Mucosa of rectum (tissue), 2 donors: Measurements from ENCODE around the gene IGFLR1.

Experiments
- H3K27ac ChIP-seq, 2 donors: one replicate each; pipeline ENCODE4 v1.7.0; 2013; ENCODE audit warnings: inconsistent platforms in 2 of 2, low read depth in 2 of 2, low read length in 2 of 2
- H3K27me3 ChIP-seq, 2 donors: one replicate each; pipeline ENCODE4 v1.7.0; 2013; ENCODE audit warnings: low read length in 2 of 2; ENCODE audit not compliant: control insufficient read depth in 2 of 2, insufficient read depth in 2 of 2
- H3K36me3 ChIP-seq, 2 donors: one replicate each; pipeline ENCODE4 v1.7.0; 2013; ENCODE audit warnings: low read length in 2 of 2; ENCODE audit not compliant: control insufficient read depth in 2 of 2, insufficient read depth in 2 of 2
- H3K4me1 ChIP-seq, 2 donors: one replicate each; pipeline ENCODE4 v1.7.0; 2013; ENCODE audit warnings: low read length in 2 of 2, mild to moderate bottlenecking in 1 of 2; ENCODE audit not compliant: control insufficient read depth in 2 of 2, insufficient read depth in 2 of 2
- H3K4me3 ChIP-seq, 2 donors: one replicate each; pipeline ENCODE4 v1.7.0; 2013; ENCODE audit warnings: low read length in 2 of 2
- H3K9ac ChIP-seq, 2 donors: one replicate each; pipeline ENCODE4 v1.7.0; 2013; ENCODE audit warnings: low read length in 2 of 2, low read depth in 1 of 2, mild to moderate bottlenecking in 1 of 2
- H3K9me3 ChIP-seq, 2 donors: one replicate each; pipeline ENCODE4 v1.7.0; 2013; ENCODE audit warnings: low read length in 2 of 2; ENCODE audit not compliant: control insufficient read depth in 2 of 2
- donor health status: healthy.
- donor health status: Normal muscosa, but diverticular disease.

The IGFLR1 gene

GRCh38 chr19:35716801-35717664 lies 25.2 kb downstream of the IGFLR1 start:
- H3K36me3 ChIP-seq: peaks cover 6 to 8% of the 10 kb centered on the region in 2 donors

GRCh38 chr19:35715981-35716800 lies 26.1 kb downstream of the IGFLR1 start:
- H3K4me1 ChIP-seq: peaks cover 21 to 30% of the 10 kb centered on the region in 2 donors
- H3K27me3 ChIP-seq: no peaks in the 10 kb centered on the region
- peak overlapping the region; percentile 76 to 80 for H3K9ac ChIP-seq
- H3K27ac ChIP-seq: peak overlapping the region; percentile 84 to 87
- peaks cover under 1 to 2% of the 10 kb centered on the region in 2 donors for H3K36me3 ChIP-seq
- H3K9me3 ChIP-seq: no peaks in the 10 kb centered on the region
- H3K4me3 ChIP-seq: peak overlapping the region; percentile 83 to 88

More at GRCh38 chr19:35716801-35717664, 25.2 kb downstream of the IGFLR1 start:
- Histone ChIP-seq H3K9ac (peak overlapping the region; percentile 76 to 80), H3K27ac (peak overlapping the region; percentile 84 to 87), H3K9me3 (no peaks in the 10 kb centered on the region), H3K4me1 (peaks cover 21 to 30% of the 10 kb centered on the region in 2 donors), H3K4me3 (peak overlapping the region; percentile 83 to 88), H3K27me3 (no peaks in the 10 kb centered on the region)

- peak overlapping the region in 1 of 2 donors; percentile 76 for H3K9ac ChIP-seq
- H3K27ac ChIP-seq: peak overlapping the region in 1 of 2 donors; percentile 87
- no peaks in the 10 kb centered on the region for H3K27me3 ChIP-seq
- peaks cover 0 to 2% of the 10 kb centered on the region in 2 donors for H3K36me3 ChIP-seq
- peaks cover 21 to 30% of the 10 kb centered on the region in 2 donors for H3K4me1 ChIP-seq
- H3K9me3 ChIP-seq: no peaks in the 10 kb centered on the region
- H3K4me3 ChIP-seq: peak overlapping the region; percentile 83 to 88
Measured at GRCh38 chr19:35715355-35715809, 26.9 kb downstream of the IGFLR1 start.

DNA sequence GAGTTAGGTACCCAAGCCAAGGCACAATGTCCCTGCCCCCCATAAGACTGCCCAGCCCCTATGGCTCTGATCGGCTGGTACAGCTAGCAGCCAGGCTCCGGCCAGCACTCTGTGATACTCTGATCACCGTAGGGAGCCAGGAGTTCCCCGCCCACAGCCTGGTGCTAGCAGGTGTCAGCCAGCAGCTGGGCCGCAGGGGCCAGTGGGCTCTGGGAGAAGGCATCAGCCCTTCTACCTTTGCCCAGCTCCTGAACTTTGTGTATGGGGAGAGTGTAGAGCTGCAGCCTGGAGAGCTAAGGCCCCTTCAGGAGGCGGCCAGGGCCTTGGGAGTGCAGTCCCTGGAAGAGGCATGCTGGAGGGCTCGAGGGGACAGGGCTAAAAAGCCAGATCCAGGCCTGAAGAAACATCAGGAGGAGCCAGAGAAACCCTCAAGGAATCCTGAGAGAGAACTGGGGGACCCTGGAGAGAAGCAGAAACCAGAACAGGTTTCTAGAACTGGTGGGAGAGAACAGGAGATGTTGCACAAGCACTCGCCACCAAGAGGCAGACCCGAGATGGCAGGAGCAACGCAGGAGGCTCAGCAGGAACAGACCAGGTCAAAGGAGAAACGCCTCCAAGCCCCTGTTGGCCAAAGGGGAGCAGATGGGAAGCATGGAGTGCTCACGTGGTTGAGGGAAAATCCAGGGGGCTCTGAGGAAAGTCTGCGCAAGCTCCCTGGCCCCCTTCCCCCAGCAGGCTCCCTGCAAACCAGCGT lies 27.5 kb downstream of the IGFLR1 start:
- Histone ChIP-seq H3K9ac (no peak overlapping the region), H3K9me3 (no peaks in the 10 kb centered on the region), H3K27me3 (no peaks in the 10 kb centered on the region), H3K36me3 (no peaks in the 10 kb centered on the region), H3K27ac (peak overlapping the region in 1 of 2 donors; percentile 35), H3K4me3 (no peak overlapping the region), H3K4me1 (peaks cover 21 to 30% of the 10 kb centered on the region in 2 donors)

DNA sequence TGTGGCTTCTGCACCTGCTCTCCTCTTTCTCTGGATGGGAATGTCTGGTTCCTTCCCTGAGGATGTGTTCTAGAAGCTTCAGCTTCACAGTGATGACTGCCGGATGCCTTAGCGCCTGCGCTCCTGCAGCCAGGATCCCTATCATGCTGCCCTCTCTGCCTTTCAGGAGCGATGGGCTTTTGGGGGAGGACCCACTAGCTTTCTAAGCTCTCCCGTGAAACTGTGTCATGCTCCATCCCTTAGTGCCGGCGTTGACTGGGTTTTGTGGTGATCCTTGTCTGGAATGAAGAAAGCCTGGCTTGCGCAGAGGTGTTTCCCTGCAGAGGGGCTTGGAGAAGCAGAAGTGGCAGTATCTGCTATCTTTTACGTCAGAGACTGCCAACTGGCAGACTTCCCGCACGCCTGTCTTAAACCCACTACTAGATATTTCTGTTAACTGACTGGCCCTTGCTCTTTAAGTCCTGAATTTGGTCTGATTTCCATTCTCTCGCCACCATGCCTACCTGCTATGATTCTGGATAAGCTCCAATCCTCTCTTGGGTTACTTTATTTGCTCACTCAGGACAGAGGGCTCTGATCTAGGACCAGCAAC lies 28.3 kb downstream of the IGFLR1 start:
- H3K4me3 ChIP-seq: peak overlapping the region in 1 of 2 donors; percentile 33
- no peaks in the 10 kb centered on the region for H3K27me3 ChIP-seq
- H3K27ac ChIP-seq: peak overlapping the region in 1 of 2 donors; percentile 35
- peaks cover 16 to 25% of the 10 kb centered on the region in 2 donors for H3K4me1 ChIP-seq
- no peak overlapping the region for H3K9ac ChIP-seq
- no peaks in the 10 kb centered on the region for H3K9me3 ChIP-seq
- no peaks in the 10 kb centered on the region for H3K36me3 ChIP-seq

DNA sequence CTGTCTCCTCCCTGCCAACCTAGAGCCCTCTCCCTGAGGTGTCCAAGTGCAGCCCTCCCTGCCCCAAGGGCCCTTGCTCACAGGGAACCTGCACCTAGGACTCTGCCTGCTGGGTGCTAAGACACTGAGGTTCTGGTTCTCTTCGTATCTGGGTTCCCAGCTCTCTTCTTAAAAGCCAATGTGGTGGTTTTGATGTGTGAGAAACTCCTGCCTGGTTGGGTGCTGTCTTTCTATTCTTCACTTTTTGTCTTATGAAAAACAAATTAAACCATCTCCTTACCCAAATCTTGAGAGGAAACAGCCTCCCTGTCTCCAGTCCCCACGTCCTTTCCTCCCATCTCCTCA lies 28.8 kb downstream of the IGFLR1 start:
- peak overlapping the region in 1 of 2 donors; percentile 33 for H3K4me3 ChIP-seq
- H3K4me1 ChIP-seq: peaks cover 12 to 20% of the 10 kb centered on the region in 2 donors
- H3K9ac ChIP-seq: no peak overlapping the region
- no peaks in the 10 kb centered on the region for H3K36me3 ChIP-seq
- H3K27ac ChIP-seq: peak overlapping the region in 1 of 2 donors; percentile 18
- no peaks in the 10 kb centered on the region for H3K27me3 ChIP-seq
- H3K9me3 ChIP-seq: no peaks in the 10 kb centered on the region

DNA sequence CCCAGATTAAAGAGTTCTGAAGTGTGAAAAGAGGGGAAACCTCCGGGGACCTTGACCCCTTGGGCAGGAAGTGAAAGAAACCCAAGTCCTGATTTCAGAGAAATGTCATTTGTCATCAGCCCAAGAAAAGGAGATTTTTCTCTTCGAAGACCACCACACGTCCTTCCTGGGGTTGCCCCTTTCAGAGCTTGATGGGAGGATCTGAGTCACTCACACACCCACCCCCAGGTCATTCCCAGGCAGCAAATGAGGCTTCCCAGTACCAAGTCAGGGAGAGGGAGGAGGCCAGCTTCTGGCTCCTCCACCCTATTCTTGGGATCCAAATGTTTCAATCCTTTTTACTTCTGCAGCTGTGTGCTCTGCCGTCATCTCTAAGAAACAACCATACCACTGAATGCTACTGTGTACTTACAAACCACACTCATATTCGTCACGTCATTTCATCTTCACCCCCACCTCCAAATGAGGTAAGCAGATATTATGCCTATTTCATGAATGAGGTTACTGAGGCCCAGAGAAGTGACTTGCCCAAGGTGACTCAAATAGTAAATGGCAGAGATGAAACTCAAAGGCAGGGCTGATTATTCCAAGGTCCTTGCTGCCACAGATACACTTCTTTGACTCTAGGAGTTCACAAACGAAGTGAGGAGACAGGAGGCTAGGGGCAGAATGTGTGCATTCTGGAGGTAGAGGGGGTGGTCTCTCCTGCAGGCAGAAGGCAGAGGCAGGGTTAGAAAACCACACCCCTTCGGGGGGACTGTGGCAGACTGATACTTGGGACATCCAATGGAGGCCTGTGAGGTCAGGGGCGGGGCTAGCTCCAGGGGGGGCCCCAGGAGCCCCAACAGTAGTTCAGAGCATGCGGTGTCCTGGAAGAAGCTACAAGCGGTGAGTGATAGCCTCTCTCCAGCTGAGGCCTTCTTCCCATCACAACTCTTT lies 29.4 kb downstream of the IGFLR1 start:
- no peaks in the 10 kb centered on the region for H3K36me3 ChIP-seq
- H3K4me1 ChIP-seq: peaks cover 12 to 20% of the 10 kb centered on the region in 2 donors
- H3K9me3 ChIP-seq: no peaks in the 10 kb centered on the region
- H3K4me3 ChIP-seq: peak overlapping the region in 1 of 2 donors; percentile 29
- peak overlapping the region in 1 of 2 donors; percentile 18 for H3K27ac ChIP-seq
- H3K27me3 ChIP-seq: no peaks in the 10 kb centered on the region
- H3K9ac ChIP-seq: no peak overlapping the region

DNA sequence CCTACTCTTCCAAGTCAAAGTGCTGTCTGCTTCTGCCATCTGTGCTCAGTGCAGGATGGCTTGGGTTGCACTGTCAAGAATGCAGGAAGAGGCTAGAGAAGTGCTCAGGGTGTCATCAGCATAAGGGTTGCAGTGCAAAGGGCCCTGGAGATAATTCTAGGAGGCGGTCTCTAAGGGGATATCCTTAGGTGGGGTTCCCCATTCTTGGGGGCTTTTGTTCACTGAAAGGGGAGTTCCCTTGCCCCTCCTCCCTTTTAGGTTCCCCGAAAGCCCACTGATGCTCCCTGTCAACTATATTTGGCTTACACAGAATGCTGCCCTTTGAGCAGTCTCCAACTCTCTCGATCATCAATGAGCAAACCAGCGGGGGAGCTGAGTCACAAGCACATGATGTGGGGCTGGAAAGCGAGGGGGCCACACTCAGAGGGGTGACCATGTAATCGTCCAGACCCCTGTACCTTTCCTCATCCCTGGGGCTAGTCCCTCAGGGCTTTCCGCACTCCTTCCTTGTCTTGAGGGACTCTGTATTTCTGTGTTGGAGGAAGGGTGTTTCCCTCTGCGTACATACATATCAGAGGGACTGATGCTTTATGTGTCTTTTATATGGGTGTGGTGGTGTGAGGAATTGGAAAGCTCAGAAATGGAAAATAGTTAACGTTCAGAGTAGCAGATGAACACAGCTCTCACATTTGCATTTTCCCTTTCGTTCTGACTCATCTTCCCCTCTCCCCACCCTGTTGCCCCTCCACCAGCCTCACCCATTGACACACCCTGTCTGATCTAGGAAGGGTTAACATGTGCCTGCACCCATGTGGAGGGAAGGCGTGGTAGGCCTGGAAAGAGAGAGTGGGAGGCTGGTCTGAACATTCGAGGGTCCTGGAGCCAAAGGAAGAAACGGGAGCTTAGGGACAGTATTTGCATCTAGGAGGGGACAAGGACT lies 31.2 kb downstream of the IGFLR1 start:
- H3K9me3 ChIP-seq: no peaks in the 10 kb centered on the region
- H3K27ac ChIP-seq: peak overlapping the region in 1 of 2 donors; percentile 24
- H3K36me3 ChIP-seq: no peaks in the 10 kb centered on the region
- H3K4me1 ChIP-seq: peaks cover 9 to 12% of the 10 kb centered on the region in 2 donors
- no peak overlapping the region for H3K4me3 ChIP-seq
- no peak overlapping the region for H3K9ac ChIP-seq
- H3K27me3 ChIP-seq: no peaks in the 10 kb centered on the region
